HT1080 (cell line): ENCODE measurements around the gene SHISAL2B. TPM values are rescaled to one million over a fixed set of nuclear protein-coding genes. Genes with fewer than 3 reads are reported as not detected.

ENCODE experiments used
- DNase-seq: peaks from one replicate; pipeline ENCODE4 v3.0.0-alpha.2; 2015; ENCODE audit warnings: low read depth
- polyA plus RNA-seq, 2 experiments: library from polyadenylated mRNA; depleted of rRNA; stranded (reverse); fragments of >200 nt; gene quantifications; 2 replicates each; pipeline ENCODE4 v1.2.3, GENCODE V29; 2015
- total RNA-seq: library from RNA; depleted of rRNA; stranded (reverse); fragments of >200 nt; shearing (Covaris generic); gene quantifications from 2 replicates; pipeline ENCODE4 v1.2.3, GENCODE V29; 2014; rRNA removed

Gene SHISAL2B
- total RNA-seq, result 0.10 TPM in 1 of 2 replicates, not detected in the other
- not detected in 2 replicates for polyA plus RNA-seq (2015; cell fraction: cytosol; rRNA removed)
- not detected in 2 replicates for polyA plus RNA-seq (2015; cell fraction: nucleus; rRNA removed)

- DNase-seq, result peak; percentile 17
Measured at GRCh38 chr5:64690417-64691151, at the start of gene SHISAL2B. SHISAL2B (plus strand) TSS chr5:64690503; CDS start chr5:64690624, 121 bp downstream.

- DNase-seq, result no peak
Measured at GRCh38 chr5:64644831-64645230, 45.5 kb upstream of the SHISAL2B start.

GRCh38 chr5:64646169-64646568, 44.1 kb upstream of the SHISAL2B start:
- DNase-seq, result no peak

- no peak for DNase-seq
Measured at GRCh38 chr5:64649512-64649911, 40.8 kb upstream of the SHISAL2B start.

- DNase-seq, result no peak
Measured at GRCh38 chr5:64653766-64654560, 36.3 kb upstream of the SHISAL2B start.

GRCh38 chr5:64654561-64654938, 35.8 kb upstream of the SHISAL2B start:
- DNase-seq, result no peak

- no peak for DNase-seq
Measured at GRCh38 chr5:64655596-64655995, 34.7 kb upstream of the SHISAL2B start.

GRCh38 chr5:64659289-64659688, 31.0 kb upstream of the SHISAL2B start:
- DNase-seq, result no peak

- peak; percentile 66 for DNase-seq
Measured at GRCh38 chr5:64663181-64663580, 27.1 kb upstream of the SHISAL2B start.

- no peak for DNase-seq
Measured at GRCh38 chr5:64665243-64665642, 25.1 kb upstream of the SHISAL2B start.

GRCh38 chr5:64666078-64666477, 24.2 kb upstream of the SHISAL2B start:
- peak; percentile 64 for DNase-seq

- no peak for DNase-seq
Measured at GRCh38 chr5:64667068-64667467, 23.2 kb upstream of the SHISAL2B start.

- DNase-seq, result no peak
Measured at GRCh38 chr5:64670277-64670676, 20.0 kb upstream of the SHISAL2B start.

- no peak for DNase-seq
Measured at GRCh38 chr5:64671678-64672077, 18.6 kb upstream of the SHISAL2B start.

GRCh38 chr5:64678374-64678773, 11.9 kb upstream of the SHISAL2B start:
- DNase-seq, result no peak

- peak; percentile 67 for DNase-seq
Measured at GRCh38 chr5:64680289-64680688, 10.0 kb upstream of the SHISAL2B start.

GRCh38 chr5:64682608-64683007, 7.7 kb upstream of the SHISAL2B start:
- DNase-seq, result no peak

- DNase-seq, result no peak
Measured at GRCh38 chr5:64685866-64686265, 4.4 kb upstream of the SHISAL2B start.

- DNase-seq, result no peak
Measured at GRCh38 chr5:64688391-64688790, 1.9 kb upstream of the SHISAL2B start.

- DNase-seq, result no peak
Measured at GRCh38 chr5:64688965-64689364, 1.3 kb upstream of the SHISAL2B start.

- no peak for DNase-seq
Measured at GRCh38 chr5:64690104-64690416, 243 bp upstream of the SHISAL2B start.

- DNase-seq, result no peak
Measured at GRCh38 chr5:64691291-64691690, 988 bp downstream of the SHISAL2B start.

- peak; percentile 32 for DNase-seq
Measured at GRCh38 chr5:64693636-64694035, 3.3 kb downstream of the SHISAL2B start.
